Lower lobe of right lung (tissue), 2 donors: ENCODE data around the gene CHD9NB. TPM values are rescaled to one million over a fixed set of nuclear protein-coding genes. Genes with fewer than 3 reads are reported as not detected.
A peak's percentile ranks its signal among the peaks of the same experiment; 100 is the strongest.

ENCODE experiments used
- ATAC-seq, 2 donors: fragments of 200-7000 bp; cut with Tn5 transposase; one replicate each; pipeline ENCODE4 v1.9.1; 2020 to 2022; ENCODE audit warnings: mild to moderate bottlenecking in 2 of 2, moderate library complexity in 2 of 2
- DNase-seq: peaks from one replicate; pipeline ENCODE4 v3.0.0-alpha.2; 2020
- H3K27ac ChIP-seq: fragments of 200-600 bp; one replicate; pipeline ENCODE4 v1.8.0; 2022
- H3K27me3 ChIP-seq: fragments of 200-600 bp; one replicate; pipeline ENCODE4 v1.8.0; 2022; ENCODE audit warnings: low read depth
- H3K36me3 ChIP-seq: fragments of 200-600 bp; one replicate; pipeline ENCODE4 v1.8.0; 2022; ENCODE audit warnings: mild to moderate bottlenecking
- H3K4me1 ChIP-seq: fragments of 200-600 bp; one replicate; pipeline ENCODE4 v1.8.0; 2022
- H3K4me3 ChIP-seq: fragments of 200-600 bp; one replicate; pipeline ENCODE4 v1.8.0; 2022; ENCODE audit warnings: mild to moderate bottlenecking
- H3K9me3 ChIP-seq: fragments of 200-600 bp; one replicate; pipeline ENCODE4 v1.8.0; 2022
- CTCF ChIP-seq: fragments of 200-600 bp; IDR thresholded peaks from one replicate; pipeline ENCODE4 v1.8.0; 2022; ENCODE audit warnings: antibody characterized with exemption, mild to moderate bottlenecking
- intact Hi-C: fragments of 100-400 bp; cut with DNase I; formaldehyde crosslinking; loops from one replicate; pipeline ENCODE4 v1.11.0; 2022
- long read RNA-seq: library from polyadenylated mRNA; unstranded; transcript quantifications from one replicate; pipeline ENCODE4 v2.0.0, GENCODE V29; 2021
- total RNA-seq: library from RNA; stranded (reverse); fragmentation: NEBNext Ultra II Directional; extraction: Animal tissue kit (Norgen Biotek cat#: 25700); gene quantifications from one replicate; pipeline ENCODE4 v1.2.1, GENCODE V29; 2021
- donor health status: DM: no; HTN: yes; CAD: no; lungs with severe emphysema.

The CHD9NB gene
- total RNA-seq: 12.4 TPM
- long read RNA-seq, partial matches to known transcripts: 0 of 2 reads
- long read RNA-seq, other reads (novel, unspliced or antisense): 1 of 2 reads

GRCh38 chr16:53052519-53053501 is at the start of gene CHD9NB:
CHD9NB (minus strand) TSS chr16:53052897; CDS start chr16:53044158, 8,739 bp downstream.
- Histone ChIP-seq H3K27ac (no peak within 1 kb of the TSS), H3K27me3 (no peaks in the 10 kb centered on the region), H3K9me3 (no peaks in the 10 kb centered on the region), H3K36me3 (no peaks in the 10 kb centered on the region), H3K4me3 (no peak within 1 kb of the TSS), H3K4me1 (peaks cover 39% of the 10 kb centered on the region)
- intact Hi-C loops: no loop called here
- ATAC-seq: peak; percentile 32 to 52
- no peak for DNase-seq
- no peak for TF ChIP-seq CTCF

- ATAC-seq (no peak), DNase-seq (no peak)
- H3K4me1 ChIP-seq: peaks cover 69% of the 10 kb centered on the region
- no peak overlapping the region for H3K27ac ChIP-seq
- no peaks in the 10 kb centered on the region for H3K36me3 ChIP-seq
- no peak overlapping the region for H3K4me3 ChIP-seq
- no peaks in the 10 kb centered on the region for H3K9me3 ChIP-seq
- intact Hi-C loops: no loop called here
- no peak for TF ChIP-seq CTCF
- no peaks in the 10 kb centered on the region for H3K27me3 ChIP-seq
Observed at GRCh38 chr16:53100889-53101288, 48.2 kb upstream of the CHD9NB start.

GRCh38 chr16:53100131-53100748 is 47.5 kb upstream of the CHD9NB start:
- H3K27me3 ChIP-seq: no peaks in the 10 kb centered on the region
- TF ChIP-seq CTCF: no peak
- DNase-seq: no peak
- no peak for ATAC-seq
- intact Hi-C loops: no loop called here
- H3K9me3 ChIP-seq: no peaks in the 10 kb centered on the region
- H3K4me1 ChIP-seq: peaks cover 69% of the 10 kb centered on the region
- H3K4me3 ChIP-seq: peak overlapping the region; percentile 50
- H3K27ac ChIP-seq: peak overlapping the region; percentile 91
- no peaks in the 10 kb centered on the region for H3K36me3 ChIP-seq

- DNase-seq (peak; percentile 96), ATAC-seq (peak; percentile 96 to 97)
- intact Hi-C loops: no loop called here
- H3K27me3 ChIP-seq: no peaks in the 10 kb centered on the region
- TF ChIP-seq CTCF: no peak
- H3K4me3 ChIP-seq: peak overlapping the region; percentile 50
- peak overlapping the region; percentile 91 for H3K27ac ChIP-seq
- no peaks in the 10 kb centered on the region for H3K36me3 ChIP-seq
- no peaks in the 10 kb centered on the region for H3K9me3 ChIP-seq
- peaks cover 74% of the 10 kb centered on the region for H3K4me1 ChIP-seq
Observed at GRCh38 chr16:53099318-53100130, 46.8 kb upstream of the CHD9NB start.
